Uterus (tissue), 2 donors: ENCODE measurements around the gene SREBF1.
"Not testable (repeated sequence)": the region's sequence is repeated elsewhere in the genome, so short reads cannot be mapped to it uniquely, and the experiment has no call there.

Source experiments
- POLR2A ChIP-seq, 2 donors: fragments of 450-650 bp; IDR thresholded peaks; one replicate each; pipeline ENCODE4 v1.6.1; 2016; ENCODE audit warnings: antibody characterized with exemption in 2 of 2, mild to moderate bottlenecking in 1 of 2, moderate library complexity in 1 of 2
- TF ChIP-seq, protein P1 (sequence below), 4 experiments: fragments of 200-600 bp in 2 of 4; fragments of 450-650 bp in 2 of 4; sonication (generic) in 2 of 4; IDR thresholded peaks; one replicate each; pipeline ENCODE4 v1.5.1; 2016 to 2019; ENCODE audit warnings: antibody characterized with exemption in 4 of 4, mild to moderate bottlenecking in 2 of 4, moderate library complexity in 1 of 4

DNA sequence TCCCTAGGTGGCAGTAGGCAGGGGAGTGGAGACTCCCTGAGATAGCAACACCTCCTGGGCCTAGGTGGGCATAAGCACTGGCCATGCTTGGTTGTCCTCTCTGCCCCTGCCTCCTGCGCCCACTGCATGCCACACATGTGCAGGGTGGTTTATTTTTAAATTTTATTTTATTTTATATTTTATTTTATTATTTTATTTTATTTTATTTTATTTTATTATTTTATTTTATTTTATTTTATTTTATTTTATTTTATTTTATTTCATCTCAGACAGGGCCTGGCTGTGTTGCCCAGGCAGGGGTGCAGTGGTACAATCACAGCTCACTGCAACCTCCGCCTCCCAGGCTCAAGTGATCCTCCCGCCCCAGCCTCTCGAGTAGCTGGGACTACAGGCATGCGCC is 28.6 kb downstream of the SREBF1 start:
- TF ChIP-seq, protein P1, sequence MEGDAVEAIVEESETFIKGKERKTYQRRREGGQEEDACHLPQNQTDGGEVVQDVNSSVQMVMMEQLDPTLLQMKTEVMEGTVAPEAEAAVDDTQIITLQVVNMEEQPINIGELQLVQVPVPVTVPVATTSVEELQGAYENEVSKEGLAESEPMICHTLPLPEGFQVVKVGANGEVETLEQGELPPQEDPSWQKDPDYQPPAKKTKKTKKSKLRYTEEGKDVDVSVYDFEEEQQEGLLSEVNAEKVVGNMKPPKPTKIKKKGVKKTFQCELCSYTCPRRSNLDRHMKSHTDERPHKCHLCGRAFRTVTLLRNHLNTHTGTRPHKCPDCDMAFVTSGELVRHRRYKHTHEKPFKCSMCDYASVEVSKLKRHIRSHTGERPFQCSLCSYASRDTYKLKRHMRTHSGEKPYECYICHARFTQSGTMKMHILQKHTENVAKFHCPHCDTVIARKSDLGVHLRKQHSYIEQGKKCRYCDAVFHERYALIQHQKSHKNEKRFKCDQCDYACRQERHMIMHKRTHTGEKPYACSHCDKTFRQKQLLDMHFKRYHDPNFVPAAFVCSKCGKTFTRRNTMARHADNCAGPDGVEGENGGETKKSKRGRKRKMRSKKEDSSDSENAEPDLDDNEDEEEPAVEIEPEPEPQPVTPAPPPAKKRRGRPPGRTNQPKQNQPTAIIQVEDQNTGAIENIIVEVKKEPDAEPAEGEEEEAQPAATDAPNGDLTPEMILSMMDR (IDR thresholded peaks at IDR 0.05) = not testable (repeated sequence)
- TF ChIP-seq POLR2A (IDR thresholded peaks at IDR 0.05) = not testable (repeated sequence)
